Left lung (tissue), 10 donors: Measurements from ENCODE around the gene DYNC1H1. TPM values are rescaled to one million over a fixed set of nuclear protein-coding genes. Genes with fewer than 3 reads are reported as not detected.
"Not testable (repeated sequence)": the region's sequence is repeated elsewhere in the genome, so short reads cannot be mapped to it uniquely, and the experiment has no call there.

Source experiments
- ATAC-seq: fragments of 200-7000 bp; cut with Tn5 transposase; one replicate; pipeline ENCODE4 v1.9.1; 2020; ENCODE audit warnings: moderate library complexity
- DNase-seq, 4 donors: peaks; one replicate each; pipeline ENCODE4 v3.0.0-alpha.2; 2013 to 2020
- H3K27ac ChIP-seq, 2 donors: fragments of 200-600 bp; sonication (generic) in 1 of 2; one replicate each; pipeline versions ENCODE4 v1.5.0 to v1.8.0; 2020 to 2021
- H3K27me3 ChIP-seq, 2 donors: fragments of 200-600 bp; sonication (generic) in 1 of 2; one replicate each; pipeline versions ENCODE4 v1.5.0 to v1.8.0; 2020 to 2021
- H3K36me3 ChIP-seq, 2 donors: fragments of 200-600 bp; sonication (generic) in 1 of 2; one replicate each; pipeline versions ENCODE4 v1.5.0 to v1.8.0; 2020 to 2021
- H3K4me1 ChIP-seq, 2 donors: fragments of 200-600 bp; one replicate each; pipeline ENCODE4 v1.8.0; 2021
- H3K4me3 ChIP-seq, 2 donors: fragments of 200-600 bp; sonication (generic) in 1 of 2; one replicate each; pipeline versions ENCODE4 v1.5.0 to v1.8.0; 2020 to 2021; ENCODE audit warnings: mild to moderate bottlenecking in 1 of 2
- H3K9me3 ChIP-seq, 2 donors: fragments of 200-600 bp; sonication (generic) in 1 of 2; one replicate each; pipeline versions ENCODE4 v1.5.0 to v1.8.0; 2020 to 2021
- intact Hi-C, 2 donors: fragments of 100-400 bp; cut with DNase I; formaldehyde crosslinking; loops; one replicate each; pipeline versions ENCODE4 v1.11.2 to v1.14.2; 2022
- polyA plus RNA-seq, 6 donors: library from polyadenylated mRNA; unstranded; fragments of 120-200 nt; gene quantifications; one replicate each; pipeline ENCODE4 v1.2.1, GENCODE V29; 2013; ENCODE audit not compliant: insufficient read length in 6 of 6
- total RNA-seq, 2 donors: library from RNA; stranded (reverse); fragmentation: NEBNext Ultra II Directional; extraction: Animal tissue kit (Norgen Biotek cat#: 25700); gene quantifications; one replicate each; pipeline ENCODE4 v1.2.1, GENCODE V29; 2021
- TF ChIP-seq, protein P1 (sequence below), 2 donors: fragments of 200-600 bp; sonication (generic) in 1 of 2; IDR thresholded peaks; one replicate each; pipeline versions ENCODE4 v1.5.0 to v1.8.0; 2021; ENCODE audit warnings: antibody characterized with exemption in 2 of 2
- donor health status: DM: no; HTN: yes; CAD: no.
- donor health status: DM: no; HTN: no; CAD: no.

DYNC1H1 gene
- total and polyA plus RNA-seq, 8 donors = 305 to 514 (median 345) TPM

DNA sequence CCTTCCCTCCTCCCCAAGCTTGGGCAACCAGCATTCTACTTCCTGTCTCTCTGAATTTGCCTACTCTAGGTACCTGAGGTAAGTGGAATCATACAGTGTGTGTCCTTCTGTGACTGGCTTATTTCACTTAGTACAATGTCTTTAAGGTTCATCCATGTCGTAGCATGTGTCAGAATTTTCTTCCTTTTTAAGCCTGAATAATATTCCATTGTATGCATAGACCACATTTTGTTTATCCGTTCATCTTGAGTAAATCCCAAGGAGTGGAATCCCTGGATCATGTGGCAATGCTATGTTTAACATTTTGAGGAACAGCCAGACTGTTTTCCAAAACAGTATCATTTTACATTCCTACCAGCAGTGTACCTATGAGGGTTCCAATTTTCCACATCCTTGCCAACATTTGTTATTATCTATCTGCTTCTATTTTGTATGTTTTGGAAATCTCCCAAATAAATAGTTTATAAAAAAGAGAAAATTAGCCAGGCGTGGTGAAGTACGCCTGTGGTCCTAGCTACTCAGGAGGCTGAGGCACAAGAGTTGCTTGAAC is 110.1 kb downstream of the DYNC1H1 start:
- TF ChIP-seq, protein P1, sequence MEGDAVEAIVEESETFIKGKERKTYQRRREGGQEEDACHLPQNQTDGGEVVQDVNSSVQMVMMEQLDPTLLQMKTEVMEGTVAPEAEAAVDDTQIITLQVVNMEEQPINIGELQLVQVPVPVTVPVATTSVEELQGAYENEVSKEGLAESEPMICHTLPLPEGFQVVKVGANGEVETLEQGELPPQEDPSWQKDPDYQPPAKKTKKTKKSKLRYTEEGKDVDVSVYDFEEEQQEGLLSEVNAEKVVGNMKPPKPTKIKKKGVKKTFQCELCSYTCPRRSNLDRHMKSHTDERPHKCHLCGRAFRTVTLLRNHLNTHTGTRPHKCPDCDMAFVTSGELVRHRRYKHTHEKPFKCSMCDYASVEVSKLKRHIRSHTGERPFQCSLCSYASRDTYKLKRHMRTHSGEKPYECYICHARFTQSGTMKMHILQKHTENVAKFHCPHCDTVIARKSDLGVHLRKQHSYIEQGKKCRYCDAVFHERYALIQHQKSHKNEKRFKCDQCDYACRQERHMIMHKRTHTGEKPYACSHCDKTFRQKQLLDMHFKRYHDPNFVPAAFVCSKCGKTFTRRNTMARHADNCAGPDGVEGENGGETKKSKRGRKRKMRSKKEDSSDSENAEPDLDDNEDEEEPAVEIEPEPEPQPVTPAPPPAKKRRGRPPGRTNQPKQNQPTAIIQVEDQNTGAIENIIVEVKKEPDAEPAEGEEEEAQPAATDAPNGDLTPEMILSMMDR (IDR thresholded peaks at IDR 0.05) = no peak
- no peak for ATAC-seq
- peaks cover 0 to 56% of the 10 kb centered on the region in 2 donors for H3K36me3 ChIP-seq
- no peaks in the 10 kb centered on the region for H3K4me1 ChIP-seq
- no peak for DNase-seq
- intact Hi-C loops = no loop called here
- no peak overlapping the region for H3K27ac ChIP-seq
- H3K27me3 ChIP-seq = no peaks in the 10 kb centered on the region
- no peak overlapping the region for H3K4me3 ChIP-seq
- H3K9me3 ChIP-seq = no peaks in the 10 kb centered on the region

DNA sequence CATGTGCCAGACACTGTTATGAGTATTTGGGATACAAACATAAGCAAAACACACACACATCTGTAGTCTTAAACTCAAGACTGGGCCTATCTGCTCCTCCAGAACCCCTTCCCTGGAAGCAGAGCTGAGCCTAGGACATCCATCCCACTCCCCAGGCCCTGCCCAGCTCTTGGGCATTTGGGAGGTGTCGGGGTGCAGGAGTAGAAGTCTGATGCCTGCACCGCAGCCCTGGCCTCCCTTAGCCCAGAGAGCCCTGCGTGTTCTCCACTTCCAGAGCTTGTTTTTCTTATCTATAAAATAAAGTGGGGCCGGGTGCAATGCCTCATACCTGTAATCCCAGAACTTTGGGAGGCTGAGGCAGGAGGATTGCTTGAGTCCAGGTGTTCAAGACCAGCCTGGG is 110.8 kb downstream of the DYNC1H1 start:
- intact Hi-C loops = no loop called here
- H3K9me3 ChIP-seq = no peaks in the 10 kb centered on the region
- TF ChIP-seq, protein P1 (IDR thresholded peaks at IDR 0.05) = no peak
- no peaks in the 10 kb centered on the region for H3K27me3 ChIP-seq
- H3K4me3 ChIP-seq = no peak overlapping the region
- ATAC-seq (no peak), DNase-seq (no peak)
- H3K27ac ChIP-seq = no peak overlapping the region
- H3K4me1 ChIP-seq = no peaks in the 10 kb centered on the region
- H3K36me3 ChIP-seq = peaks cover 0 to 62% of the 10 kb centered on the region in 2 donors

DNA sequence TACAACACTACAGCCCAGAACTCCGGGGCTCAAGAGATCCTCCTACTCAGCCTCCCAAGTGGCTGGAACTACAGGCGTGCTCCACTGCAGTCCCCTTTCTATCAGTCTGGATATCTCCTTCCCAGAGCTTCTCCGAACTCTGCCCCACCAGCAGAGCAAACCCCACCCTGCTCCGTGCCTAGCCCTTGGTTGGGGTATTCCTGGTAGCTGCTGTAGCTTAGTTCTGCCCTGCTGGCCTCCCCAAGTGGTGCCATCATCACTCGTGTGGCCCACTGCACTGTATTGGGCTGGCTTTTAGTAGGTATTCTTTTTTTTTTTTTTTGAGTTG is 113.0 kb downstream of the DYNC1H1 start:
- H3K27ac ChIP-seq = no peak overlapping the region
- H3K36me3 ChIP-seq = peaks cover 0 to 73% of the 10 kb centered on the region in 2 donors
- intact Hi-C loops = no loop called here
- H3K4me3 ChIP-seq = no peak overlapping the region
- peaks cover 0 to 10% of the 10 kb centered on the region in 2 donors for H3K4me1 ChIP-seq
- TF ChIP-seq, protein P1 (IDR thresholded peaks at IDR 0.05) = no peak
- H3K9me3 ChIP-seq = no peaks in the 10 kb centered on the region
- DNase-seq = no peak
- H3K27me3 ChIP-seq = no peaks in the 10 kb centered on the region
- ATAC-seq = no peak

DNA sequence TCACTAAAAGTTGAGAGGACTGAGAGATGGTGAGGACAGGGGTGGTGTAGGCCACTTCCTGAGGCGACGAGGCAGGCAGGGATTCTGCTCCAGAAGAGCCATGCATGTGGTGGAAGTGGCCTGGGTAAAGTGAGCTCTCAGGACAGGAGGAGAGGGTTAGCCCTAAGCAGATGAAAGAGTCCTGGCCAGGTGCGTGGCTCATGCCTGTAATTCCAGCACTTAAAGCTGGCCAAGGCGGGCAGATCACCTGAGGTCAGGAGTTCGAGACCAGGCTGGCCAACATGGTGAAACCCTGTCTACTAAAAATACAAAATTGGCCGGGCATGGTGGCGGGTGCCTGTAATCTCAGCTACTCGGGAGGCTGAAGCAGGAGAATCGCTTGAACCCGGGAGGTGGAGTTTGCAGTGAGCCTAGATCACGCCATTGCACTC is 114.0 kb downstream of the DYNC1H1 start:
- peaks cover 0 to 80% of the 10 kb centered on the region in 2 donors for H3K36me3 ChIP-seq
- intact Hi-C loops, H3K27me3 ChIP-seq, DNase-seq, ATAC-seq, H3K27ac ChIP-seq, H3K4me3 ChIP-seq, H3K9me3 ChIP-seq: not testable (repeated sequence)
- peaks cover 0 to 20% of the 10 kb centered on the region in 2 donors for H3K4me1 ChIP-seq

DNA sequence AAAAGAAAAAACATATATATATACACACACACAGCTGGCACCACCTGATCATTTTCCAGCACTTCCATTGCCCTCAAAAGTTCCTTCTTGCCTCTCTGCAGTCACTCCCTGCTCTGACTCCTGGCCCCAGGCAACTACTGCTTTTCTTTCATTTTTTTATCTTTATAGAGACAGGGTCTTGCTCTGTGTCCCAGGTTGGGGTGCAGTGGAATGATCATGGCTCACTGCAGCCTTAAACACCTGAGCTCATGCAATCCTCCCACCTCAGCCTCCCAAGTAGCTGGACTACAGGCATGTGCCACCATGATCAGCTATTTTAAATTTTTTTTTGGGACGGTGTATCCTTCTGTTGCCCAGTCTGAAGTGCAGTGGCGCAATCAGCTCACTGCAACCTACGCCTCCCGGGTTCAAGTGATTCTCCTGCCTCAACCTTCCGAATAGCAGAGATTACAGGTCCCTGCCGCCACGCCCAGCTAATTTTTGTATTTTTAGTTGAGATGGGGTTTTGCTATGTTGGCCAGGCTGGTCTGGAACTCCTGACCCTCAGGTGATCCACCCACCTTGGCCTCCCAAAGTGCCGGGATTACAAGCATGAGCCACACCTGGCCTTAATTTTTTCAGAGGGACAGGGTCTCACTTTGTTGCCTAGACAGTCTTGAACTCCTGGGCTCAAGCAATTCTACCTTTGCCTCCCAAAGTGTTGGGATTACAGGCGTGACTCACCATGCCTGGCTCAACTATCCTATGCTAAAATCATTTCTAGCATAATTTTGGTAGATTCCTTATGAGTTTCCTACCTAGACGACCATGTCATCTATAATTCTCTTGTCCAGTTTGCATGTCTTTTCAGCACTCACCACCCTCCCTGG is 114.7 kb downstream of the DYNC1H1 start:
- ATAC-seq = no peak
- Histone ChIP-seq H3K4me1 (peaks cover 3 to 27% of the 10 kb centered on the region in 2 donors), H3K4me3 (no peak overlapping the region), H3K27ac (no peak overlapping the region), H3K36me3 (peaks cover 0 to 85% of the 10 kb centered on the region in 2 donors), H3K9me3 (no peaks in the 10 kb centered on the region), H3K27me3 (no peaks in the 10 kb centered on the region)
- intact Hi-C loops = no loop called here
- TF ChIP-seq, protein P1 (IDR thresholded peaks at IDR 0.05) = no peak
- DNase-seq = no peak
